Bone marrow (tissue), 2 donors: Measurements from ENCODE around the gene SEMA3E.
"Not testable (repeated sequence)": the region's sequence is repeated elsewhere in the genome, so short reads cannot be mapped to it uniquely, and the experiment has no call there.

Experiments
- DNase-seq, 2 donors: peaks; one replicate each; lab custom pipeline; 2025; lab: John Stamatoyannopoulos, UW

SEMA3E gene

DNA sequence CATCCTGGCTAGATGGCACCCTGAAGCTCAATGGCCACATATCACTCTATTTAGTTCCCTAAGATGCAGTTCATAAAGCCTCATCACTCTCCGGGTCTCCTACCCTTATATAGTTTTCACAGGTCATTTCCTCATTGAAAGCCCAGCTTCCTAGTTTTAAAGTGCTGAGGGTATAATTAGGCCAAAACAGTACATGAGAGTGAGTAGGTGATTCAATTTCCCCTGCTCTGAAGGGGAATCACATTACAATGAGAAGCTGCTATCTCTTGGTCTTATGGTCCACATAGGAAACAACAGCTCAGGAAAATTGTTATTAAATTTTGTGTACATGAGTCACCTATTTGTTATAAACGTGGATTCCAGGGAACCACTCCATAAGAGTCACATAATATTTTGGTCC lies 162.0 kb downstream of the SEMA3E start:
- no peak for DNase-seq

GRCh38 chr7:83486536-83486935 lies 162.4 kb downstream of the SEMA3E start:
- DNase-seq, result no peak

DNA sequence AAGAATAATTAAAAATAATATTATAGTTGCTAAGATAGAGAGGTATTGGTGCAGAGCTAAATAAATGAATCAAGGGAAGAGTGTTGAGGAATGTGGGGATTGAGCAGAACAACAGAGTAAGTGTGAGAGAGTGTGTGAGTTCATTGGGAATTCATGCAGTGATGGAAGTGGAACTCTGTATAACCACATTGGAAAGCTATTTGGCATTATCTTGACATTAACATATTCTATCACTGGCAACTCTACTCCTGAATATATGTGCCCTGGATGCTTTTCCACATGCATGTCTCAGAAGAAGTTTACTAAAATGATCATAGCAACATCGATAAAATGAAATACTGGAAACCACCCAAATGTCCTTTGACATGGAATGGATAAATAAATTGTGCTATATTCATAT lies 164.1 kb downstream of the SEMA3E start:
- DNase-seq, result no peak

DNA sequence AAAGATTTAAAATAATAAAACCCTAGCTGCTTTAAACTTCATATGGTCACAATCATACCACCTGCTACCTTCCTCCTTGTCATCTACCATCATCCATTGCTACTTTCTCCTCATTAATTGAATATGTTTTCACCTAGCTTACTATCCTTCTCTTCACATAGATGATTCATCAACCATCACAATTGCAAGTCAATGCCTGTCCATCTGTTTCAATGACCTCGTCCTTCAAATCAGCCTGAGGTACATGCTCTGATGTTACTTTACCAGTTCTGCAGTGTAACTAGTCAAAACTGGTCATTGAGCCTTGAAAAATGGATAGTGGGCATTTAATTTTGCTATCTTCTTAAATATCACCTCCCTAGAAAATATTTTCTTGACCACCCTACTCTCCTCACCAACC lies 164.7 kb downstream of the SEMA3E start:
- no peak for DNase-seq

DNA sequence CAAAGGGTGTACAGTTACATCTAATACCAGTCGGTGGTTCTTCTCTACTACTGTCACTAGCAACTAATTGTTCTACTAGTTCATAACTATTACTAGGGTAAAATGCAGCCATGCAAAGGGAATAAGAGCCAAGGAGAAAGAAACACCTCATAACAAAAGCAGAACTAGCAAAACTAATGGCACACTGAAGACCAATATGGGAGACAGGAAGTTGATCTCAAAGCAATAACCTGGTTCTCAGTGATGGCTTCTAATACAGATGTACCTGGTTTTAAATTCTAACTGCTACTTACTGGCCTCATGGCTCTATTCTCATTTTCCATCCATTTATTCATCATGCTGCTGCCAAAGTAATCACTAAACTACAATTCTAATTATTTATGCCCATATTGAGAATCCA lies 170.3 kb downstream of the SEMA3E start:
- DNase-seq, result no peak

DNA sequence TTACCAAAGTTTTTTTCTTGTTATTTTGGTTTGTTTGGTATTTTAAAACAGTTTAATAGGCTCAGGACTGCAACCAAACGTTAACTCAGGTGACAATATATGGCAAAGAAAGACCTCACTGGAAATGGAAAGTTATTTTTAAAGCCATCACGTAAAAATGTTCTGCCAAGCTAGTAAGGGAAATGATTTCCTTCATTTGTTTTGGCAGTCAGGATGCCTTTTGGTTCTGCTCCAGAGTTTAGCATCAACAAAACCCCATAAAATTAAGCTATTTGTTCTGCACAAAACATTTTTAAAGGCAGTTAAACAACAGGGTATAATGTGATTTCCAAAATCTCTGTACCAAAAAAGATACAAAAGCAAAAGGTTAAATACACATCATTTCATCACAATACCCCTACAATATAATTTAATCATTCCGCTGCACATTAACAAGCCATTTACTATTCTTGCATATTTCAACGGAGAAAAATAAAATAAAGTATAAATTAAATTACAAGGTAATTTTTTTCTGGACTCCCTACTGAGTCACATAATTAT lies 172.4 kb downstream of the SEMA3E start:
- DNase-seq, result no peak

DNA sequence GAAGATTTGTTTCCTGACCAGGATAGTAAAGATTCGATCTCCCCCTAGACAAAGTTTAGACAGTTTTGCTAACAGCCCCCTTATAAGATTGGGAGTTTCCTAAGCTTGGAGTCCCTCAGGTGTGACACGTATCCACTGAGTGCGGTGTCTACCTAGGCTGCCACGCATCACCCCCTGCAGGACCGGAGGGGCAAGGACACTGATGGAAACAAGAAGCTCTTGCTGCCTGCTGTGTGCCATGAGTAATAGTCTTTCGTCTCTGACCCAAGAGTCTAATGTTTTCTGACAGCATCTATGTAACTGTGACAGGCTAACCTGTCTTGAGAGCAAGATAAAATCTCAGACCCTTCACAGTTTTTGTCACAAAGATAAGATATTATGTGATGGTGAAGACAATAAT lies 173.5 kb downstream of the SEMA3E start:
- no peak for DNase-seq

DNA sequence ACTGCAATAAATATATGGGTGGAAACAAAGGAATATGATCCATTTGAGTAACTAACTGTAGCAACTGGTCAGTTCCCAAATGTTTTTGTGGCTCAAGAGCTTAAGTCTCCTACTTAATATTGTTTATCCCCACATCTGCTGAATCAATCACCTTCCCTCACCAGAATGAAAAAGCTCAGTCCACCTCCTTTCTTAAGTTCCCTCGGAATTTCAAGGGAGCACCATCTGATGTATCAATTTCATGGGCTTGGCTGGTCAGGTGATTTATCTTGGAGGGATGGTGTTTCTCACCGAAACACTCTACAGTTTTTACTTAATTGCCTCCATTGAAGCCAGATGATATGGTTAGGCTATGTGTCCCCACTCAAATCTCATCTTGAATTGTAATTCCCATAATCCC lies 176.6 kb downstream of the SEMA3E start:
- DNase-seq, result no peak

GRCh38 chr7:83469491-83469890 lies 179.4 kb downstream of the SEMA3E start:
- no peak for DNase-seq

DNA sequence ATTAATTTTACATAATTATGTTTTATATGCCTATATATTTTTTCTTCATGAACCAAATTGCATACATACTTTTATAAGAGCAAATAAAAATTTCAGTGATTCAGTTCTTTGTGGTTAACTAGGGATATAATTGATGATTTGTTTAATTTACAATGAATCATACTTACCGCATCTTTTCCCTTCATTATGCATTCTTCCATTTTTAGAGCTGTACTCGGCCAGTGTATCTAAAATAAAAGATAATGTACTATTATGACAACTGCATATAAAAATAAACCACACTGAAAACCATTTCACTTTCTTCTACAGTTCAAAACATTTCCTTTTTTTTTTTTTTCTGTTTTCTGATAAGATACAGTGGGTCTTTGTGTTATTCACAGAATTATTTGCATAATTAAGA lies 179.9 kb downstream of the SEMA3E start:
- DNase-seq, result no peak

DNA sequence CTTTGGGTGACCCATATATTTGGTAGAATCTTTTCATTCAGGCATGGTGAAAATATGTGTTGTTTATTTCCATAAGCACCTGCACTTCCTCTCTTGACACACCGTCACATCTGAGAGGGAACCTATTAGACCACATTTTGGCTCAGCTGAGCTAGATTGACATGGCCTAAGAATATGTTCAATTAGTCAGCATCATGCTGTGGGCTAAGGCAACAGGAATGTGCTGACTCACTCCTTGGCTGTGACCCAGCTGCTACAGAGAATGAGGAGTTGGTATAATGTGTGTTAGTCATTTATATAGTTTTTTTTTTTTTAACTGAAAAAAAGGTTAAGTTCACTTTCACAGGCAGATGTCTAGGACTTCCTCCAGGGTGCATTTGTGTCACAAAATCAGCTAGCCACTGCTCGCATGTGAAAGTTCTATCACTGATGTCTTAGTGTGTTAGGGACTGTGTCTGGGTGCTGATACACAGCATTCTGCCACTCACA lies 180.6 kb downstream of the SEMA3E start:
- DNase-seq, result peak; percentile 26 to 83

DNA sequence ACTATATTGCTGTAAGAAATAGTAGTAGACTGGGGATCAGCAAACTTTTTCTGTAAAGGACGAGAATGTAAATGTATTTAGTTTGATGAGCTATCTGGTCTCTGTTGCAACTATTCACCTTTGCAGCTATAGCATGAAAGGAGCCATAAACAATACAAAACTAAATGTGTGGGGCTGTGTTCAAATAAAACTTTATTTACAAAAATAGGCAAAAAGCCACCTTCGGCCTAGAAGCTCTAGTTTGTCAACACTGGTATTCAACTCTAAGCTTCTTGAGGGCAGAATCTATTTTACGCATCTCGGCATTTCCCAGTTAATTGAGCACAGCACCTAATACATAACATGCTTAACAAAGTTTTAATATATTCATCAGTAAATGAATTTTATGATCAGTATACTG lies 181.4 kb downstream of the SEMA3E start:
- DNase-seq, result no peak

- DNase-seq, result no peak
Measured at GRCh38 chr7:83466956-83467355, 182.0 kb downstream of the SEMA3E start.

GRCh38 chr7:83466187-83466923 lies 182.6 kb downstream of the SEMA3E start:
- DNase-seq, result no peak

DNA sequence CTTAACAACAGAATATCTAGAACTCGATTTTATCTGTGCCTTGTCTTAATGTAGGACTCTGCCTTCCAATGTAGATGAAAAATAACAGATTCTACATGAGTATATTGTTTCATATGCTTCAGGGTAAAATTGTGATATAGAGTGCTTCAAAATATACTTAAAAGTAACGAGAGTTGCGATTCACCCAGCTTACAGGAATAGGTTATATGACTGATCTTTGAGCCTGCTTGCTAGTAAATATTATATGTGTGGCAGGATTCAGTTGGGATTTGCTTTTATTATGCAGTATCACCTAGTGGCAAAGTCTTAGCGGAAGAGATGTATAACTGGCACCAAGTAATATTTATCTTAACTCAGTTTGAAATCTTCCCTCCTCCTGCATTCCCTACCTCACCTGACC lies 183.3 kb downstream of the SEMA3E start:
- DNase-seq, result no peak

DNA sequence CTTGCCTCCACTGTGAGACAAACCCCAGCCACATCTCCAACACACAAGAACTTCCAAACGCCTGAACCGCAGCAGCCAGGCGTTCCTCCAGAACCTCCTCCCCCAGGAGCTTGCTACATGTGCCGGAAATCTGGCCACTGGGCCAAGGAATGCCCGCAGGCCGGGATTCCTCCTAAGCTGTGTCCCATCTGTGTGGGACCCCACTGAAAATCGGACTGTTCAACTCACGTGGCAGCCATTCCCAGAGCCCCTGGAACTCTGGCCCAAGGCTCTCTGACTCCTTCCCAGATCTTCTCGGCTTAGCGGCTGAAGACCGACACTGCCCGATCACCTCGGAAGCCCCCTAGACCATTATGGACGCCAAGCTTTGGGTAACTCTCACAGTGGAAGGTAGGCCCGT lies 187.1 kb downstream of the SEMA3E start:
- not testable (repeated sequence) for DNase-seq

DNA sequence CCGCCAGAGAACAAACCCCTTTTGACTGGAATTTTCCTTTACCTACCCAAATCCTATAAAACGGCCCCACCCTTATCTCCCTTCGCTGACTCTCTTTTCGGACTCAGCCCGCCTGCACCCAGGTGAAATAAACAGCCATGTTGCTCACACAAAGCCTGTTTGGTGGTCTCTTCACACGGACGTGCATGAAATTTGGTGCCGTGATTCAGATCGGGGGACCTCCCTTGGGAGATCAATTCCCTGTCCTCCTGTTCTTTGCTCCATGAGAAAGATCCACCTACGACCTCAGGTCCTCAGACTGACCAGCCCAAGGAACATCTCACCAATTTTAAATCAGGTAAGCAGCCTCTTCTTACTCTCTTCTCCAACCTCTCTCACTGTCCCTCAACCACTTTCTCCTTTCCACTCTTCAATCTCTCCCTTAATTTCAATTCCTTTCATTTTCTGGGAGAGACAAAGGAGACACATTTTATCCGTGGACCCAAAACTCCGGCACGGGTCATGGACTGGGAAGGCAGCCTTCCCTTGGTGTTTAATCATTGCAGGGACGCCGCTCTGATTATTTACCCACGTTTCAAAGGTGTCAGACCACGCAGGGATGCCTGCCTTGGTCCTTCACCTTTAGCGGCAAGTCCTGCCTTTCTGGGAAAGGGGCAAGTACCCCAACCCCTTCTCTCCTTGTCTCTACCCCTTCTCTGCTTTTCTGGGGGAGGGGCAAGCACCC lies 188.8 kb downstream of the SEMA3E start:
- DNase-seq, result not testable (repeated sequence)

- not testable (repeated sequence) for DNase-seq
Measured at GRCh38 chr7:83459101-83459929, 189.6 kb downstream of the SEMA3E start.

DNA sequence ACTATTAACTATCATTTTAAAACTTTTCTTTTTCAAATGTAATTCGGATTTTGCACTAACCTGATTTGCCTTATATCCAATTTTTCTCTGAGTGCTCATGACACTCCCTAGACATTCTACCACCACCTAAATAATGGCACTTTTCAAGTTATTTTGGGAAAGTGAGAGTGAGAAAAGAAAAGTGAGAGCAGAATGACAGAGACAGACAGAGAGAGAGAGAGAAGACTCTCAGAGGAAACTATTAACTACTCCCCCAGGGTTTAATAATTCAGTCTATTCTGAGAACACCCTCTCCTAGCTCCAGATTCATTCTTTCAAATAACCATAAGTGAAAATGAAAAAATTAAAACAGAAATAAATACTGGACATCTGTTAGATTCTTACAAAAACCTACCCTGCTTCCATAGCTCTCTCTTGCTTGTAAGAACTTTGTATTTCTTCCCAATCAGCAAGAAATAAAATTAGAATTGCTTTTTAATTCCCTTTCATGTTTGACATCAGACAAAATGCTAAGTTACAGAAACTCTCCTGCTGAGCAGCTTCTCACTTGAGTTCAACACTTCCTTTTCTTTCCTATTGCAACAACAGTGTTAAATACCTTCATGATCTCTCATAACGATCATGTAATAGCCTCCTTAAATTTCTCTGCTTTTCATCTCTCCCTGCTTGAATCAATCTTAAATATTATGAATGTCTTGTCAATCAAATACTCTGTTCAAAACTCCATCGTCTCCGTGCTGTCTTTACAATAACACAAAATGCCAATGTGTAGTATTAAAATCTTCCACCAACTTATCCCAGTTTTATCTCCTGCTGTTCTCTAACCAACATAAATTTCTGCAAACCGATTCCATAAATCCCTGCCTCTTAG lies 191.7 kb downstream of the SEMA3E start:
- no peak for DNase-seq

- no peak for DNase-seq
Measured at GRCh38 chr7:83456413-83456812, 192.5 kb downstream of the SEMA3E start.

GRCh38 chr7:83455612-83456011 lies 193.3 kb downstream of the SEMA3E start:
- DNase-seq, result no peak
